T follicular helper cell (primary cell): ENCODE data around the gene AMZ1.

ENCODE experiments used
- DNase-seq: peaks from one replicate; pipeline ENCODE4 v3.0.0-alpha.2; 2020; ENCODE audit warnings: low read depth

AMZ1 gene

GRCh38 chr7:2651336-2651735 is 36.7 kb upstream of the AMZ1 start:
- no peak for DNase-seq

DNA sequence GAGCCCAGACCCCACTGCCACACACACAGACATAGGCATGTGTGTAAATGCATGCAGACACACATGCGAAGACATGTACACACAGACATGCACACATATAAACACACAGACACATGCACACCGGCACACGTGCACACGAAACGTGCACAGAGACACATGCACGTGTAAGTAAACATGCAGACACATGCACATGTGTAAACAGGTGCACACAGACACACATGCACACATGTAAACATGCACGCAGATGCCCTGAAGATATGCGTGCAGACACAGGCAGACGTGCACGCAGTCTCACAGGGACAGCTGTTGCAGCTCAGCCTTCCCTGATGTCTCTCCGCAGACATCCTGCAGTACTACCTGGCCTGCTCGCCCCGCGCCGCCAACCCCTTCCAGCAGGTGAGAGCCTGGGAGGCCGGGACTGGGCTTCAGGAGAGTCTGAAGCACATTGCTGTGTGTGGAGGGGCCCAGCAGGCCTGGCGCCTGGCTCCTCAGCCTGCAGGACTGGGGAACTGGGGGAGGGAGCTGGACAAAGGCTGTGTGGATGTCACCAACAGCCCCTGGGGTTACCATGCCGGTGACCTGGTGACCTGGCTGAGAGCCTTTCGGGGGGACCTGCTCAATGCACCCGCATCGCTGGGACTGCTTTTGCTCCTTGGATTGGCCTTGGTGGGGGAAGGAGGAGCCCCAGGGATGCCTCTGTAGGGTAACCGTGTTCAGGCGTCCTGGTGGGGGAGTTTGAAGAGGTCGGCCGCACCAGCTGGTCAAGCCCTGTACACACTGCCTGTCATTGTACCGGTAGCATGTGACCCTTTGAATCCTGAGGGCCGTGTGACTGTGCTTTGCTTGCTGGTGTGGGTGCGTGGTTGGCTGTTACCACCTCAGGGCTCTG is 35.9 kb upstream of the AMZ1 start:
- DNase-seq = no peak

DNA sequence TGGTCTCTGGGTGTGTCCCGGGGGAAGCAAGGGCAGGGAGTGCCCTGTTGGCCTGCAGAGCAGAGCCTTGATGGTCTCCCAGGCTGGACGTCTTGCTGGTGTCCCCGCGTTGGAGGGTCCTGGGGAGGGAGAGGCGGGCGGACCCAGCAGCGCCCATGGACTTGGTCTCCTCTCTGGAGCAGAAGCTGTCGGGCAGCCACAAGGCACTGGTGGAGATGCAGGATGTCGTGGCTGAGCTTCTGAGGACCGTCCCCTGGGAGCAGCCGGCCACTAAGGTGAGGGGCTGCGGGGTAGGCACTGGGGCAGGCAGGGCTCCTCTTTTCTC is 35.3 kb upstream of the AMZ1 start:
- DNase-seq = no peak

GRCh38 chr7:2654059-2654458 is 33.9 kb upstream of the AMZ1 start:
- DNase-seq = no peak

DNA sequence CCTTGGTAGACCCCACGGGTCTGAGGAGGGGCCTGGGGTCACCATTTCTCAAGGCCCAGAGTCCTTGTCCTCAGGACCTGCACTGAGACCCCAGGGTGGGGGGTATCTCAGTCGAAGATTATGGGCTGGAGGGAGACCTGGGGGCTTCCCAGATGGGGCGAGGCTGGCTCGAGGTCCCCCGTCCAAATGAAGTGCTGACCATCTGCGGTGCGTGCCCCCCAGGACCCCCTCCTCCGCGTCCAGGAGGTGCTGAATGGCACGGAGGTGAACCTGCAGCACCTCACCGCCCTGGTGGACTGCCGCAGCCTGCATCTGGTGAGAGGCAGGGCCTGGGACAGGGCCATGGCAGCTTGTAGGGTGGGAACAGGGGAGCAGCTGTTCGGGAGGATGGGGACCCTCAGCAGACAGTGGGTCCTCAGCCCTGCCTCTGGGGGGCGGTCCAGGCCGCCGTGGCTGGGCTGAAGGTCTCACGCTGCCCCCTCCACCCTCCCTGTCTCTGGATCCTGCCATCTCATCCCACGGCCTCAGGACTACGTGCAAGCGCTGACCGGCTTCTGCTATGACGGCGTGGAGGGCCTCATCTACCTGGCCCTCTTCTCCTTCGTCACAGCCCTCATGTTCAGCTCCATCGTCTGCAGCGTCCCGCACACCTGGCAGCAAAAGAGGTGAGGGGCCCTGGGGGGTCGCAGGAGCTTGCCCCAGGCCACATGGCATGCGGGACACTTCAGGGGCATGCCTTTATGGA is 32.0 kb upstream of the AMZ1 start:
- DNase-seq = no peak

DNA sequence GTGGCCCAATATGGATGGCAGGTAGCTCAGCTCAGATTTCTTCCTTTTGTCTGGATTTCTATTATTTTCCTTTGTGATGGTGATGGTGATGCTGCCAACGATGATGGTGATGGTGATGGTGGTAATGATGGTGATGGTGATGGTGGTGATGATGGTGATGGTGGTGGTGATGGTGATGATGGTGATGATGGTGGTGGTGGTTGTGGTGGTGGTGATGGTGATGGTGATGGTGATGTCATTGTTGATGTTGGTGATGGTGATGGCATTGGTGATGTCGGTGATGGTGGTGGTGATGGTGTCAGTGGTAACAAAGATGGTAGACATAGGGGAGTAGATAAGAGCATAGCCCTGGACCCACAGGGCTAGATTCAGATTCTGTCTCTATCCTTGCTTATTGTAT is 30.8 kb upstream of the AMZ1 start:
- DNase-seq = no peak

- no peak for DNase-seq
Measured at GRCh38 chr7:2657920-2658671, 29.9 kb upstream of the AMZ1 start.

DNA sequence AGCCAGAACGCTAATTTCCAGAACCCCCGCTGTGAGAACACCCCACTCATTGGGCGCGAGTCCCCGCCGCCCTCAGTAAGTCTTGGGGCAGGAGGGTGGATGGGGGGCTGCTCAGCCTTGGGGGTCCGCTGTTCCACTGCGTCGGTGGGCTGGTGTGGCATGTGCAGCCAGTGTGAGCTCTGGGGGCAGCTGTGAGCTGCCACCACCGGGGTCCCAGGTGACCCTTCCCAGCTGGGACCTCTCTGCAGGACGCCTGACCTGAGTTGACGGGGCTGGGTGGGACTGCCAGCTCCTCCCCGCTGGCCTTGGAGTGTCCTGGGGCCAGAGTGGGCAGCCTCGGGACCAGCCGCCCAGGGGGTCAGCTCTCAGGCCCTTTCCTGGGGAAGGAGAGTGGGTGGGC is 29.1 kb upstream of the AMZ1 start:
- no peak for DNase-seq

GRCh38 chr7:2659556-2660358 is 28.2 kb upstream of the AMZ1 start:
- no peak for DNase-seq

DNA sequence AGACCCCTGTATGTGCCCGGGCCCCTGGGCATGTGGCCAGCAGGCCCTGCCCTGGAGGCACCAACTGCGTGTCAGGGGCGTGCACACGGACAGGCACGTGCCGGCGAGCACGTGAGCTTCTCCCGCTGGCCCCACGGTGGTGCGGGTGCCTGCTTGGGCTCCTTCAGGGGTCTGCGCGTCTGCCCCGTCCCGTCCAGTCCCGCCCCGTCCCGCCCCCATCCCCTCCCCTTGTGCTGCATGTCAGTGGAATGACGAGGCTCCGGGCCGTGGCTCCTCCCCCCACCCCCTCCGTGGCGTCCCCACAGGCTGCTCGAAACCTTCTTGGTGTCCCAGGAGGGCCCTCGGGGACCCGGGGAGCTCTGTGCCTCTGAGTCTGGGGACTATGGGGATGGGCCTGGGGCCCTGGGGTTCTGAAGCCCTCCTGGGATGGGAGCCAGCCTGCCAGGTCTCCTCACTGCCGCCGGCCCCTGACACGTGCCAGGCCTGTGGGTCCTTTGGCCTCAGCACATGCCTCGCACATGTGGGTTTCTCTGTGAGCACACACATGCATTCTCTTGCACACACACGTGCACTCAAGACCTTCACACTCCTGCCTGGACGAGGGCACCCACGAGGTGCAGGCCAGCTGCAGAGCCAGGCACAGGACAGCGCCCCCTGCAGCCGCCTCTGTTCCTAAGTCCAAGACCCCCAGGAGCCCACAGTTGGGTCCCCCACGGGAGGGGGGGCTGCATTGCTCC is 27.5 kb upstream of the AMZ1 start:
- DNase-seq = no peak

GRCh38 chr7:2661096-2661449 is 26.9 kb upstream of the AMZ1 start:
- DNase-seq = no peak

GRCh38 chr7:2661602-2662272 is 26.3 kb upstream of the AMZ1 start:
- DNase-seq = no peak

GRCh38 chr7:2662273-2663120 is 25.5 kb upstream of the AMZ1 start:
- DNase-seq = no peak

- no peak for DNase-seq
Measured at GRCh38 chr7:2663121-2663886, 24.7 kb upstream of the AMZ1 start.

GRCh38 chr7:2663960-2664359 is 24.0 kb upstream of the AMZ1 start:
- DNase-seq = no peak

GRCh38 chr7:2665359-2665791 is 22.6 kb upstream of the AMZ1 start:
- no peak for DNase-seq

GRCh38 chr7:2666155-2666554 is 21.8 kb upstream of the AMZ1 start:
- no peak for DNase-seq

DNA sequence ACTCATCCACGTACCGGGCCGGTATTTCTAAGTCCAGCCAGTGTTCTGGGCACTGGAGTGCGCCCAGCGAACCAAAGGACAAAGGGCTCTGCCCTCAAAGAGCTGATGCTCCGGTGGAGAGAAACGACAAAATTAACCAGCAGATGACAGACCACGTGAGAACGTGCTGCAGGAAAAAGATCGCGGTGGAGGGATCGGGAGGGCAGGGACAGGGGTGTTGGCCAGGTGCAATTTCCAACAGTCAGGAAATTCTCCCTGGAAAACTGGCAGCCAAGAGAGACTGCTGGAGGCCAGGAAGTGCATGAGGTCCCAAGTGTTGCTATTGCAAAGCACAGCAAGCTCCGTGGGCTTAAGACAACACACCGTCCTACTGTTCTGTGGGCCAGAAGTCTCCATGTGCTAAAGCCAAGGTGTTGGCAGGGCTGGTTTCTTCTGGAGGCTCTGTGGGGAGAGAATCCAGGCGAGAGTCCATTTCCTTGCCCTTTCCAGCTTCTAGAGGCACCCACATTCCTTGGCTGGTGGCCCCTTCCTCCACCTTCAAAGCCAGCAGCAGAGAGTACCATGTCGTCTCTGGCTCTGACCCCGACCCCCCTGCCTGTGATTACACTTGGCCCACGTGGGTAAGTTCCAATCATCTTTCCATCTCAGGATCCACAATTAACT is 21.3 kb upstream of the AMZ1 start:
- DNase-seq = no peak
